Epithelial cell of proximal tubule (primary cell): ENCODE measurements around the gene PAFAH2. TPM values are rescaled to one million over a fixed set of nuclear protein-coding genes. Genes with fewer than 3 reads are reported as not detected.

Experiments
- DNase-seq: peaks from one replicate; pipeline ENCODE4 v3.0.0-alpha.2; 2011; ENCODE audit warnings: low read depth
- H3K4me3 ChIP-seq: 2 replicates; pipeline ENCODE4 v1.5.1; 2011; ENCODE audit warnings: low read depth, mild to moderate bottlenecking, low read length
- CTCF ChIP-seq: conservative IDR thresholded peaks from 2 replicates; pipeline ENCODE4 v1.5.1; 2012; ENCODE audit warnings: low read depth, mild to moderate bottlenecking, low read length
- total RNA-seq: library from RNA; depleted of rRNA; stranded (reverse); fragments of >200 nt; gene quantifications from 2 replicates; pipeline ENCODE4 v1.2.3, GENCODE V29; 2015

The PAFAH2 gene
- total RNA-seq, 1 donor from 2014 or later, result 12.0 TPM

- no peak overlapping the region for H3K4me3 ChIP-seq
- no peak for DNase-seq
- TF ChIP-seq CTCF, result no peak
Observed at GRCh38 chr1:25967308-25967707, 30.6 kb downstream of the PAFAH2 start.

- no peak for TF ChIP-seq CTCF
- DNase-seq, result no peak
- no peak overlapping the region for H3K4me3 ChIP-seq
Observed at GRCh38 chr1:25959611-25960010, 38.3 kb downstream of the PAFAH2 start.

GRCh38 chr1:25958465-25958864, 39.4 kb downstream of the PAFAH2 start:
- TF ChIP-seq CTCF, result no peak
- DNase-seq, result no peak
- no peak overlapping the region for H3K4me3 ChIP-seq

- no peak overlapping the region for H3K4me3 ChIP-seq
- no peak for DNase-seq
- no peak for TF ChIP-seq CTCF
Observed at GRCh38 chr1:25955553-25955952, 42.3 kb downstream of the PAFAH2 start.

GRCh38 chr1:25954282-25954938, 43.5 kb downstream of the PAFAH2 start:
- TF ChIP-seq CTCF, result no peak
- DNase-seq, result no peak
- H3K4me3 ChIP-seq, result no peak overlapping the region

GRCh38 chr1:25952841-25953401, 44.9 kb downstream of the PAFAH2 start:
- DNase-seq, result no peak
- TF ChIP-seq CTCF, result no peak
- H3K4me3 ChIP-seq, result no peak overlapping the region

GRCh38 chr1:25948641-25949040, 49.2 kb downstream of the PAFAH2 start:
- no peak overlapping the region for H3K4me3 ChIP-seq
- DNase-seq, result no peak
- TF ChIP-seq CTCF, result no peak
